Left ventricle myocardium inferior (tissue), 1 donor: ENCODE measurements around the gene DDAH1. TPM values are rescaled to one million over a fixed set of nuclear protein-coding genes. Genes with fewer than 3 reads are reported as not detected.

Experiments used
- DNase-seq: peaks from one replicate; pipeline ENCODE4 v3.0.0-alpha.2; 2020
- H3K27ac ChIP-seq: fragments of 200-600 bp; replicated peaks from 2 replicates; pipeline ENCODE4 v1.8.0; 2021
- H3K27me3 ChIP-seq: fragments of 200-600 bp; 2 replicates; pipeline ENCODE4 v1.8.0; 2021; ENCODE audit warnings: low read depth
- H3K36me3 ChIP-seq: fragments of 200-600 bp; 2 replicates; pipeline ENCODE4 v1.8.0; 2021
- H3K4me1 ChIP-seq: fragments of 200-600 bp; 2 replicates; pipeline ENCODE4 v1.8.0; 2021
- H3K4me3 ChIP-seq: fragments of 200-600 bp; 2 replicates; pipeline ENCODE4 v1.8.0; 2021; ENCODE audit warnings: mild to moderate bottlenecking, moderate library complexity
- H3K9me3 ChIP-seq: fragments of 200-600 bp; replicated peaks from 2 replicates; pipeline ENCODE4 v1.8.0; 2021
- CTCF ChIP-seq: fragments of 200-600 bp; IDR thresholded peaks from 2 replicates; pipeline ENCODE4 v1.8.0; 2021; ENCODE audit warnings: antibody characterized with exemption, mild to moderate bottlenecking, borderline replicate concordance
- intact Hi-C: fragments of 100-400 bp; cut with micrococcal nuclease; formaldehyde crosslinking; loops from one replicate; pipeline ENCODE4 v1.11.0; 2022
- total RNA-seq: library from RNA; stranded (reverse); fragmentation: NEBNext Ultra II Directional; extraction: Animal tissue kit (Norgen Biotek cat#: 25700); gene quantifications from one replicate; pipeline ENCODE4 v1.2.1, GENCODE V29; 2021
- donor health status: DM: no; HTN: yes; CAD: no; lungs with severe emphysema.

DDAH1 gene
- total RNA-seq, 1 donor from 2014 or later: 10.1 TPM

- H3K27ac ChIP-seq: no peak overlapping the region
- no peak for TF ChIP-seq CTCF
- H3K36me3 ChIP-seq: no peaks in the 10 kb centered on the region
- H3K4me1 ChIP-seq: no peaks in the 10 kb centered on the region
- no peaks in the 10 kb centered on the region for H3K27me3 ChIP-seq
- intact Hi-C loops: loop anchor here (5.0 kb wide), 1 partner anchor 190 kb away; no protein-coding TSS in a partner anchor
- no peak overlapping the region for H3K4me3 ChIP-seq
- peaks cover 5% of the 10 kb centered on the region for H3K9me3 ChIP-seq
- no peak for DNase-seq
Measured at GRCh38 chr1:85496941-85497582, 32.1 kb upstream of the DDAH1 start.

DNA sequence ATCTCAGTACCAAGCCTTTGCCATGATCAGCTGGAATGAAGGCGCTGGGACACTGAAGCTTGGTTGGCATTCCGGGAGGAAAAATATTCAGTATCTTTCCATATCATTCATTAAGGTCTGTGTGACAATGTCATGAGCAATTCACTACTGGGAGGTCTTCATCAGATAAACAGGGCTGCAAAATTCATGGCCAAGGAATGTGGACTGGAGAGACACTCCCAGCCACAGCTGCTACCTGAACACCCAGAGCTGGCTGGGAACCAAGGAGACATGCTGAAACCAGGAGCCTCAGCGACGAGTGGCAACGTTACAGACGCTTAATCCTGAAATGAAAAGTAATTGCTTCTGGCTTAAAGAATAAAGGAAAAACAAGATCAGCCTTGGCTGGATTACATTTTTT is 30.6 kb upstream of the DDAH1 start:
- Histone ChIP-seq H3K36me3 (no peaks in the 10 kb centered on the region), H3K27ac (no peak overlapping the region), H3K27me3 (no peaks in the 10 kb centered on the region), H3K4me1 (no peaks in the 10 kb centered on the region), H3K9me3 (peaks cover 1% of the 10 kb centered on the region), H3K4me3 (no peak overlapping the region)
- no peak for TF ChIP-seq CTCF
- no peak for DNase-seq
- intact Hi-C loops: loop anchor here (5.0 kb wide), 1 partner anchor 192 kb away; no protein-coding TSS in a partner anchor

GRCh38 chr1:85494904-85495266 is 29.9 kb upstream of the DDAH1 start:
- Histone ChIP-seq H3K27ac (no peak overlapping the region), H3K4me1 (no peaks in the 10 kb centered on the region), H3K27me3 (no peaks in the 10 kb centered on the region), H3K4me3 (no peak overlapping the region), H3K9me3 (no peaks in the 10 kb centered on the region), H3K36me3 (no peaks in the 10 kb centered on the region)
- TF ChIP-seq CTCF: peak; percentile 56
- DNase-seq: no peak
- intact Hi-C loops: loop anchor here (5.0 kb wide), 1 partner anchor 192 kb away; no protein-coding TSS in a partner anchor

- no peak for DNase-seq
- Histone ChIP-seq H3K4me1 (no peaks in the 10 kb centered on the region), H3K27ac (no peak overlapping the region), H3K36me3 (no peaks in the 10 kb centered on the region), H3K4me3 (no peak overlapping the region), H3K27me3 (no peaks in the 10 kb centered on the region), H3K9me3 (no peaks in the 10 kb centered on the region)
- intact Hi-C loops: no loop called here
- no peak for TF ChIP-seq CTCF
Measured at GRCh38 chr1:85494074-85494903, 29.3 kb upstream of the DDAH1 start.

DNA sequence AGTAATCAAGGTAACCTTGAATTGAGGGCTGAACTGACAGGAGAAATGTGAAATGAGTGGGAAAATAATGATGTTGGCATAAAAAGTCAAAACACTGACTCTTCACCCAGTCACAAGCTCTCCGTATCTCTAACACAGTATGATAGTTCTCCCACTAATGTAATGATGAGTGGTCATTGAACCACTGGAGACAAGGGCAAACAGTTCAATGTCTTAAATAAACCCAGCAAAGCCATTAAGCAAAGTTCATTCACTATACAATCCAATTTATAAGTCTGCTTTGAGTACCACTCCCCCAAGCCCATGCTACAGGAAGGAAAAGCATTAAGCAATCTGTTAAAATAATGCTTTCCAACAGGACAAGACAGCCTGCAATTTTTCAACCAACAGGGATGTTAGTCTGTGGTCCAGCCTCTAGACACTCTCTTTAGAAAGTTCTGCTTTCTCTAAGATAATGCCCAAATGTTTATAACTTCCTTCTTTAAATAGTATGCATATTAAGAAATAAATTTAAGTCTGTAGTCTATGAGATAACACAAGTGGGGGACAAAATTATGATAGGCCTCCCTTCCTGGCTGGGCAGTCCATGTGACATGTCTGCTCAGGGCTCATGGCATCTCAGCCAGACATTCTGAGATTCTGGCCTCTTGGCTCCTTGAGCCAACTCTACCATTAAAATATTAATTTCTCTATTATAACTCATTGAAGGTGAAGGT is 25.5 kb upstream of the DDAH1 start:
- no peaks in the 10 kb centered on the region for H3K27me3 ChIP-seq
- DNase-seq: no peak
- no peaks in the 10 kb centered on the region for H3K4me1 ChIP-seq
- no peak for TF ChIP-seq CTCF
- no peak overlapping the region for H3K4me3 ChIP-seq
- H3K36me3 ChIP-seq: no peaks in the 10 kb centered on the region
- H3K9me3 ChIP-seq: no peaks in the 10 kb centered on the region
- intact Hi-C loops: no loop called here
- H3K27ac ChIP-seq: no peak overlapping the region
